ENCODE measurements around the gene MAP3K6.

MAP3K6 gene

DNA sequence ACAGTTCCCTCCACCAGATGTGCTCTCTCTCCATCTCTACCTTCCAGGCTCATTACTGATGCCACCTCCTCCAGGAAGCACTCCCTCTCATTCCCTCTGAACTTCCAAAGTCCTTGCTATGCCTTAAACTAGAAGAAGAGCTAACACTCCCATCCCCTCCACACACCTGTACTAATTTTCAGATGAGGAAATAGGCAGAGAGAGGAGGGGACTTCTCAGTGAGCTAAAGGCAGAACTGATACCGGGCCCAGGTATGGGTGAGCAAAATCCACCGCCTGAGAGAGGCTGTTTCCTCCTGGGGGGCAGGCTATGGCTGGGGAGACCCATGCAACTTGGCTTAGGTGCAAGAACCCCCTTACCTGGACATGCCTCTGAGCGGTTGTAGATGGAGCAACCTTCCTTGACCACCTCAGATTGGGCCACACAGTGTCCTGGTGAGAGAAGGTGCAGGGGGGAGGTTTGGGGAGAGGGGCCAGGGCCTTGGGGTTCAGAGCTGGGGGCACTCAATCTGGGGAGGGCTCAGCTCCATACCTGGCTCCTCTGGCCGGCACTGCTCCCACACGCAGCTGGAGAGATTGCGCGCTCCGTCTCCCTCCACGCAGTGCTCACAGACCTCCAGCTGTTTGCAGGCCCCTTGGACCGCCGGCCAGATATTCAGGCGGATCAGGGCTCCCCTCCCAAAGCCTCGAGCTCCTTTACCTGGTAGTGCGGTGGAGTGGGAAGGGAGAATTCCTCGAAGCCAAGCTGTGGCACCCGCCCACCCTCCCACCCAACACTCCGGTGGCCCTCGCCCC lies 15.4 kb upstream of the MAP3K6 start:
- Histone ChIP-seq H3K27ac (no peak overlapping the region), H3K36me3 (no peaks in the 10 kb centered on the region), H3K9me3 (ENCODE audit: severe bottlenecking) (no peaks in the 10 kb centered on the region), H3K27me3 (ENCODE audit: insufficient read depth, low read depth, severe bottlenecking) (no peaks in the 10 kb centered on the region), H3K4me3 (ENCODE audit: low read depth, low read length) (no peak overlapping the region)
- TF ChIP-seq, protein P1, sequence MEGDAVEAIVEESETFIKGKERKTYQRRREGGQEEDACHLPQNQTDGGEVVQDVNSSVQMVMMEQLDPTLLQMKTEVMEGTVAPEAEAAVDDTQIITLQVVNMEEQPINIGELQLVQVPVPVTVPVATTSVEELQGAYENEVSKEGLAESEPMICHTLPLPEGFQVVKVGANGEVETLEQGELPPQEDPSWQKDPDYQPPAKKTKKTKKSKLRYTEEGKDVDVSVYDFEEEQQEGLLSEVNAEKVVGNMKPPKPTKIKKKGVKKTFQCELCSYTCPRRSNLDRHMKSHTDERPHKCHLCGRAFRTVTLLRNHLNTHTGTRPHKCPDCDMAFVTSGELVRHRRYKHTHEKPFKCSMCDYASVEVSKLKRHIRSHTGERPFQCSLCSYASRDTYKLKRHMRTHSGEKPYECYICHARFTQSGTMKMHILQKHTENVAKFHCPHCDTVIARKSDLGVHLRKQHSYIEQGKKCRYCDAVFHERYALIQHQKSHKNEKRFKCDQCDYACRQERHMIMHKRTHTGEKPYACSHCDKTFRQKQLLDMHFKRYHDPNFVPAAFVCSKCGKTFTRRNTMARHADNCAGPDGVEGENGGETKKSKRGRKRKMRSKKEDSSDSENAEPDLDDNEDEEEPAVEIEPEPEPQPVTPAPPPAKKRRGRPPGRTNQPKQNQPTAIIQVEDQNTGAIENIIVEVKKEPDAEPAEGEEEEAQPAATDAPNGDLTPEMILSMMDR (IDR thresholded peaks at IDR 0.05; ENCODE audit: low read depth, low read length), result no peak
- DNase-seq, result no peak

DNA sequence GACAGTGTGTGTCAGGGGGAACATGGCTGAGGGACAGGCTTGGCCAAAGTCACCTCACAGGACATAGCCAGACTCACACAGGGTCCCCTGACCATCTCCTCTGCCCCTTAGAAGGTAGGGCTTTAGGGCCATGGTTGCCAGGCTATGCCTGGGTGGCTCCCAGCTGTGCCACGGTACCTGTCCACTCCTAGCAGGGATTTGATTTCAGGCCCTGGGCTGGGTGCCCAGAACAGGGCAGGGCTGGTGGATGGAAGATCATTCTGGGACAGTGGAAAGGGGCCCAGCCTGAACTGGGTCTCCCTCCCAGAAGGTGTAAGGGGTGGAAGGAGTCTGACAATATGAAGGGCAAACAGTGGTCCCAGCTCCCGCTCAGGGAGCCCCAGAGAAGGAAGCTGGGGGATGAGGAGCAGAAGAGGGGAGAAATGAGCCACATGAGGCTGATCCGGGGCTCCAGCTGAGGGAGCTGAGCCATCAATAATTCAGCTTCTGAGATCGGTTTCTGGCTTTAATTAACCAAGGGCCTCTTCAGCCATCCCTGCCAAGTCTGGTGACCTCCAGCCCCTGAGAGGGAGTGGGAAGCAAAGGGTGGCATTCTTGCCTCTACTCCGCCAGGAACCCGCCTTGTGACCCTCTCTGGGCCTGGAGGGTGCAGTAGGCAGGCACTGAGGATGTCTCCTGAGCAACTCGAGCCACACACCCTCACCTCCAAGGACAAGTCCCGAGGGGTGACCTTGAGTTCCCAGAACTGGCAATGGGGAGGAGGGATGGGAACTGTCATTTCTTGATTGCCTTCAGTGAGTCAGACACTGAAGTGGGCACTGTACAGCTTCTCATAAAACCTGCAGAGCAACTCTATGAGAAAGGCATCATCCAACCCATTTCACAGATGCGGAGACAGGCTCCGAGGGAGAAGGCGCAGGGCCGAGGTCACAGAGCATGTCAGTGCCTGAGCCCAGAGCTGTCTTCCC lies 14.3 kb upstream of the MAP3K6 start:
- no peaks in the 10 kb centered on the region for H3K36me3 ChIP-seq
- no peak overlapping the region for H3K4me3 ChIP-seq (ENCODE audit: low read depth, low read length)
- H3K27ac ChIP-seq, result no peak overlapping the region
- no peak for DNase-seq
- TF ChIP-seq, protein P1 (IDR thresholded peaks at IDR 0.05; ENCODE audit: low read depth, low read length), result no peak
- no peaks in the 10 kb centered on the region for H3K9me3 ChIP-seq (ENCODE audit: severe bottlenecking)
- H3K27me3 ChIP-seq (ENCODE audit: insufficient read depth, low read depth, severe bottlenecking), result no peaks in the 10 kb centered on the region

DNA sequence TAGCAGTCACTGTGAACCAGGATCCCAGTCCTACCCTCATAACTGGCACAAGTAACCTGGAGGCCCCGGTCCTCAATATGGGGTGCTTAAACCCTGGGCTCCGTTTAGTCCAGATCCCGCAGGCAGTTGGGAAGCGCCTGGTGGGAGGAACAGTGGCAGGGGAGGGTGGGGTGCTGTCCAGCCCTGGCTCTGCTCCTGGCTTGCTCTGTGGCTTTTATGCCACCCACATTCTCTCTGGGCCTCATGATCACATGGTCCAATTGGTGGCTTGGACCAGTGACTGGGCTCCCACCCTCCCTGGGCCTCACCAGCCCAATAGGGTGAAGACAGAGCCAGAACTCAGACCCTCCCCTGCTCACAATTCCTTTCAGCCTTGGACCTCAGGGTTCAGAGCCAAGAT lies 13.5 kb upstream of the MAP3K6 start:
- no peaks in the 10 kb centered on the region for H3K27me3 ChIP-seq (ENCODE audit: insufficient read depth, low read depth, severe bottlenecking)
- DNase-seq, result no peak
- H3K27ac ChIP-seq, result no peak overlapping the region
- no peaks in the 10 kb centered on the region for H3K9me3 ChIP-seq (ENCODE audit: severe bottlenecking)
- TF ChIP-seq, protein P1 (IDR thresholded peaks at IDR 0.05; ENCODE audit: low read depth, low read length), result no peak
- no peaks in the 10 kb centered on the region for H3K36me3 ChIP-seq
- no peak overlapping the region for H3K4me3 ChIP-seq (ENCODE audit: low read depth, low read length)

DNA sequence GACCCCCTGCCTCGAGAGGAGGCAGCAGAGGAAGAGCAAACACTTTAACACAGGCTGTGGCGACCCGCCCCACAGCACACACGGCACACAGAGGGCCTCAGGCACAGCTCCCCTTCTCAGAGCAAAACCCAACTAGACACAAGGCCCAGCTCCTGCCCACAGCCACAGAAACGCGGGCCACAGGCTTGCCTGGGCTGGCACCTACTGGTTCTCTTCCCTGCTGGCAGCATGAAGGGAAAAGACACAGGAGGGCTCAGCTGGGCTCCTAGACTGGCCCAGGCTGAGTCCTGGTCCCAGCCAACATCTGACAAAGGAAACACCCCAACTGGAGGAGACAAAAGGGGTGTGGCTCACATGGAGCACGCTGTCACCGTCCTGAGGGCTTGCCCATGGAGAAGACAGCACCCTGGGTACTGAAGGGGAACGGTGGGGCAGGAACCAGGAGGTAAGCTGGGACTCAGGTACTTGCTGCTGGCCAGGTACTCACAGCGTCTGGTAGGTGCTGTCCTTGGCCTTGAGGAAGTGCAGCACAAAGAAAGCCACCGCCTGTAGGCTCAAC lies 12.9 kb upstream of the MAP3K6 start:
- Histone ChIP-seq H3K36me3 (no peaks in the 10 kb centered on the region), H3K27ac (no peak overlapping the region), H3K4me3 (ENCODE audit: low read depth, low read length) (no peak overlapping the region), H3K27me3 (ENCODE audit: insufficient read depth, low read depth, severe bottlenecking) (no peaks in the 10 kb centered on the region), H3K9me3 (ENCODE audit: severe bottlenecking) (no peaks in the 10 kb centered on the region)
- no peak for DNase-seq
- TF ChIP-seq, protein P1 (IDR thresholded peaks at IDR 0.05; ENCODE audit: low read depth, low read length), result no peak

DNA sequence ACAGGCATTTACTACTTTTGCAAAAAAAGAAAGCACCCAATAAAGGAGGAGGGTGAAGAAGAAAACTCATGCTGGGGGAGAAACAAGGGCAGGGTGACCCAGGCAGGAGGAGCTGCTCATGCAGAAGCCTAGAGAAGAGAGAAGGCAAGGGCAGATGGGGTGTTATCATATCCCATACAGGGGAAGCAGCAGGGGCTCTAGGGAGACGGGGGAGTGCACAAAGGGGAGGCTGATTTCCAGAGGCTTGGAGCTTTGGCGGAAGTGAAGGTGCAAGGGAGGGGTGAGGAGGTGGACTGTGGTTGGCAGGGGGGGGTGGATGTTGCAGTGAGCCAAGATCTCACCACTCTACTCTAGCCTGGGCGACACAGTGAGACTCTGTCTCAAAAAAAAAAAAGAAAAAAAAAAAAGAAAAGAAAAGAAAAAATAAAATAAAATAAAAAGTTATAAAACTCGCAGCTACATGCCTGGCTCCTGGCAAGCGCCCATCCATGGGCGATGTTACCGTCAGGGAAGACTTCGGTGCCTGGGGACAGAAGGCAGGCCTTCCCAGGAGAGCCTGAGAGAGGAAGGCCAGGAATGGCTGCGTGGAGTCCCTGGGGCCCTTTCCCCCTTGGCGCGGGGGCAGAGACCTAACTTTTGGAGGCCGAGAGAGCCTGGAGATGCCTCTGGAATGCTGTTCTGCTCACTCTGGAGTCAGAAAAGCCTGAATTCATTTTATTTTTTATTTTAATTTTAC lies 11.2 kb upstream of the MAP3K6 start:
- H3K36me3 ChIP-seq, result no peaks in the 10 kb centered on the region
- no peaks in the 10 kb centered on the region for H3K9me3 ChIP-seq (ENCODE audit: severe bottlenecking)
- no peaks in the 10 kb centered on the region for H3K27me3 ChIP-seq (ENCODE audit: insufficient read depth, low read depth, severe bottlenecking)
- DNase-seq, result no peak
- H3K27ac ChIP-seq, result no peak overlapping the region
- H3K4me3 ChIP-seq (ENCODE audit: low read depth, low read length), result no peak overlapping the region
- TF ChIP-seq, protein P1 (IDR thresholded peaks at IDR 0.05; ENCODE audit: low read depth, low read length), result no peak
